ENCODE results near the gene TAGLN. TPM values are rescaled to one million over a fixed set of nuclear protein-coding genes. Genes with fewer than 3 reads are reported as not detected.
A peak's percentile ranks its signal among the peaks of the same experiment; 100 is the strongest.

Gene TAGLN
- total and polyA plus RNA-seq, 2 experiments from 2014 or later: 82.5 to 1,052 TPM

DNA sequence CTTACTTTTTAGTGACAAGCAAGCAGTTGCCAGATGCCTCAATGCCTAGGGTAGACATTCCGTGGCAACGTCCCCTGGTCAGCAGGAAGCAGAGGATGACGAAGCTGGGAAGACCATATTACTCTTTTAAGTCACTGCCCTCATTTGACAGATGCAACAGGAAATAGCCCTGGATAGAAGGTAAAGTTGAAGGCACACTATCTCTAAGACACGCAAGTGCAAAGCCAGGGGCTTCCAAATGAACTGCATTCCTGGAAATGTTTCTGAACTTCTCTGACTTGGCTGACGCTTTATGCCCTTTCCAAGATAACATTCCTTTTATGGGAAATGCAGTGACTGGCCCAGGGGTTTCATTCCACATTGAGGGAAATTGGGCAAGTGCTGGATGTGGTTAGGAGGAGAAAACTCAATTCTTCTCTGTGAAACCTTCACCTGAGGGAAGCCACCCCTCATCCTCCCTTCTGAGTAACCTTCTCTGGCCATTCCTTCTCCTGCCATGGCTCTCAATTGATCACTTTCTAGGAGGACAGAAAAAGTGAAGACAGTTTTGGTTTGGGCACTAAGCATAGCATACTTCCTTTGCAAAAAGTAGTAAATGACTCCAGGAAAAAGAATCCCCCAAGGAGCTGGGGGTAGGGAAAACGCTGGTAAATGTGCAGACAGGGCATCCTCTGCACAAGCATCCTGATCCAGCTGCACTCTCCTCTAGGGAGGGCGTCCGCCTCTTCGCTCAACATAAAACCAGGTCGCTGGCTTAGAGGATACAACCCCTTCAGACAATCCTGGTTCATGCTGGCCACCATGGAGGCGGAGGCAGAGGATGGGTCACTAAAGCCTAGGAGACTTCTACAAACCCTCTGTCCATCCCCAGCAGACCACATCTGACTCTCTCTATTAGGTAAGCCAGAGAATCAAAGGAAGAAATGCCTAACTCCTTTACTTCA is 18.2 kb downstream of the TAGLN start:
- DNase-seq (ENCODE audit: low read depth in 1 of 2, low spot score in 1 of 2): peak in 1 of 2 donors; percentile 98
- no peaks in the 10 kb centered on the region for H3K27me3 ChIP-seq
- H3K4me3 ChIP-seq: no peak overlapping the region
- H3K27ac ChIP-seq: no peak overlapping the region
- H3K36me3 ChIP-seq: peaks cover 8% of the 10 kb centered on the region
- H3K4me1 ChIP-seq (ENCODE audit: low read depth): peaks cover 20% of the 10 kb centered on the region
- no peaks in the 10 kb centered on the region for H3K9me3 ChIP-seq (ENCODE audit: low read depth)
- TF ChIP-seq, protein P1, sequence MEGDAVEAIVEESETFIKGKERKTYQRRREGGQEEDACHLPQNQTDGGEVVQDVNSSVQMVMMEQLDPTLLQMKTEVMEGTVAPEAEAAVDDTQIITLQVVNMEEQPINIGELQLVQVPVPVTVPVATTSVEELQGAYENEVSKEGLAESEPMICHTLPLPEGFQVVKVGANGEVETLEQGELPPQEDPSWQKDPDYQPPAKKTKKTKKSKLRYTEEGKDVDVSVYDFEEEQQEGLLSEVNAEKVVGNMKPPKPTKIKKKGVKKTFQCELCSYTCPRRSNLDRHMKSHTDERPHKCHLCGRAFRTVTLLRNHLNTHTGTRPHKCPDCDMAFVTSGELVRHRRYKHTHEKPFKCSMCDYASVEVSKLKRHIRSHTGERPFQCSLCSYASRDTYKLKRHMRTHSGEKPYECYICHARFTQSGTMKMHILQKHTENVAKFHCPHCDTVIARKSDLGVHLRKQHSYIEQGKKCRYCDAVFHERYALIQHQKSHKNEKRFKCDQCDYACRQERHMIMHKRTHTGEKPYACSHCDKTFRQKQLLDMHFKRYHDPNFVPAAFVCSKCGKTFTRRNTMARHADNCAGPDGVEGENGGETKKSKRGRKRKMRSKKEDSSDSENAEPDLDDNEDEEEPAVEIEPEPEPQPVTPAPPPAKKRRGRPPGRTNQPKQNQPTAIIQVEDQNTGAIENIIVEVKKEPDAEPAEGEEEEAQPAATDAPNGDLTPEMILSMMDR (IDR thresholded peaks at IDR 0.05; ENCODE audit: low read depth, low read length): no peak

DNA sequence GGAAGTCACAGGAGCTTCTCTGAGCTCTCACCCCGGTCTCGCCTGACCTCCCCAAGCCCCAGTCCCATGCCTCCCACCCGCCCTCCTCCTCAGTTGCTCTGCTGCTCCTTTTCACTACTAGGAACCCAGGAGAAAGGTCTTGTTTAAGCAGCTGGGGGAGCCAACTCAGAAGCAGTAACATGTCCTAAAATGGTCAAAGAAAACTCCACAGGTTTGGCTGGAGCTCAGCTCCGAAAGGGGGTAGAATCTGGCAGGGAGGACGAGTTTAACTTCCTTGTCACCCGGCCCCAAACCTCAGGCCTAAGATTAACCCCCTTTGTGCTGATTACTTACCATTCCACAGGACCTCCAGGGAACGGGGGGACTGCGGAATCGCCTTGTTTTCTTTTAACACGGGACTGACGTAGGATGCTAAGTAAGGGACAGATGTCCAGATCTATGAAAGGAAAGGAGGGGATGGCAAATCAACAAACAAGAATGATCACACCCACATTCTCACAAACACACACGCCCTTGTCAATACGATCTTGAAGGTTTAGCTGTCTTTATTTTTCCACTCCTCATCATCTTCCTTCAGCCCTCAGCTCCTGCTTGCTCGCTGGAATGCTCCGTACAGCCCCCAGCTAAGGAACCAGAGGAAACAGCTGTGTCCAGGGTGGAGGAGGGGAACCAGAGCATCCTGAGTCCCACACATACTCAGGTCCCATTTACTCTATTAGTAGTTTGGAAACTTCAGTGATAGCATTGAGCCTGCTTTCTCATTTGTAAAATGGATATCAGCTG is 19.2 kb downstream of the TAGLN start:
- peak in 1 of 2 donors; percentile 97 for DNase-seq (ENCODE audit: low read depth in 1 of 2, low spot score in 1 of 2)
- Histone ChIP-seq H3K4me1 (ENCODE audit: low read depth) (peaks cover 20% of the 10 kb centered on the region), H3K36me3 (peaks cover 8% of the 10 kb centered on the region), H3K9me3 (ENCODE audit: low read depth) (no peaks in the 10 kb centered on the region), H3K4me3 (no peak overlapping the region), H3K27ac (no peak overlapping the region), H3K27me3 (no peaks in the 10 kb centered on the region)
- TF ChIP-seq, protein P1 (IDR thresholded peaks at IDR 0.05; ENCODE audit: low read depth, low read length): no peak

DNA sequence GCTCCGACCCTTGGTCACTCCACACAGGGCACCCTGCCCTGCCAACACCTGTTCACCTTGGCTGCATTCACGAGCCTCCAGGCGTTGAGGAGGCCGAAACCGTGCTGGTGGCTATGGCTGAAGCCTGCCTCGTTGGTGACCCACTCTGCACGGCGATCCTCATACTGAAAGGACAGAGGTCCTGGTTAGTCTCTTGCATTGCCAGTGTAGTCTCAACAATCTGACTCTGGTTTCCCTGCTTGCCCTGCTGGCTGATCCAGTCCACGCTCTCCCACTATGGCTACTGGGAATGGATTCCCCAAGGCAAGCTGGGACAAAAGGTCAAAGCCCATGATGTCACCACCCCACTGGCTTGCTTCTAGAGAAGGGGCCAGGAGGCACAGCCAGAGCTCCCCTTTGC is 19.8 kb downstream of the TAGLN start:
- Histone ChIP-seq H3K4me1 (ENCODE audit: low read depth) (peaks cover 20% of the 10 kb centered on the region), H3K9me3 (ENCODE audit: low read depth) (no peaks in the 10 kb centered on the region), H3K27ac (no peak overlapping the region), H3K4me3 (no peak overlapping the region), H3K27me3 (no peaks in the 10 kb centered on the region), H3K36me3 (peaks cover 8% of the 10 kb centered on the region)
- DNase-seq (ENCODE audit: low read depth in 1 of 2, low spot score in 1 of 2): no peak
- TF ChIP-seq, protein P1 (IDR thresholded peaks at IDR 0.05; ENCODE audit: low read depth, low read length): no peak

DNA sequence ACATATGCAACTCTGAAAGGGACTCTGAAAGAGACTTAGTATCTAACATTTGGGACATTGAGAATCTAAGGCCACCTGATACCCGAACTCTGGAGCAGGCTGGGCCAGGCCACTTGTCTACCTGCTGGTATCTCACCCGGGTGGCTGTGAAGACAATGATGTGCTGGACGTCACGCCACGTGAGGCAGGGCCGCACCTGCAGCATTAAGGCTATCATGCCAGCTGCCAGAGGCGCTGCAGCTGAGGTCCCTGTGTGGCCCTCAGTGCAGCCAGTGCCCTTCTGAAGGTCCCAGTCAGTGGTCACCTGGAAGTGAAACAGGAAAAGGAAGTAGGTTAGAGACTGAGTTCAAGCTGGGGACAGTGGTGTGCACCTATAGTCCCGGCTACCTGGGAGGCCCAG is 20.3 kb downstream of the TAGLN start:
- H3K4me3 ChIP-seq: no peak overlapping the region
- no peaks in the 10 kb centered on the region for H3K9me3 ChIP-seq (ENCODE audit: low read depth)
- TF ChIP-seq, protein P1 (IDR thresholded peaks at IDR 0.05; ENCODE audit: low read depth, low read length): no peak
- no peak for DNase-seq (ENCODE audit: low read depth in 1 of 2, low spot score in 1 of 2)
- H3K27ac ChIP-seq: no peak overlapping the region
- H3K36me3 ChIP-seq: peaks cover 8% of the 10 kb centered on the region
- H3K27me3 ChIP-seq: no peaks in the 10 kb centered on the region
- peaks cover 23% of the 10 kb centered on the region for H3K4me1 ChIP-seq (ENCODE audit: low read depth)

DNA sequence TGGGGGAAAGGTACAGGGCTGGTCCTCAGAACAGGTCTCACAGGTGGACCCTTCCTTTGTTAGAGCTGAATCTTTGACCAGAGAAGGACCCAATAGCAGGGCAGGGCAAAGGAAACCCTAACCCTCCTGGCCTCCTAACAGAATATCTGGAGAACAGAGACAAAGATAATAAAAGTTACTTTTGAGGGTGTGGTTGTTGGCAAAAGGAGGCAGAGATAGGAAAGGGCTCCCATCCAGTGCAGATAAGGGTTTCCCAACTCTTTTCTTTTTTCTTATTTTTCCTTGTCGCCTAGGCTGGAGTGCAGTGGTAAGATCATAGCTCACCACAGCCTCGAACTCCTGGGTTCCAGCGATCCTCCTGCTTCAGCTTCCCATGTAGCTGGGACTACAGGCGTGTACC is 20.8 kb downstream of the TAGLN start:
- H3K4me3 ChIP-seq: no peak overlapping the region
- peaks cover 8% of the 10 kb centered on the region for H3K36me3 ChIP-seq
- TF ChIP-seq, protein P1 (IDR thresholded peaks at IDR 0.05; ENCODE audit: low read depth, low read length): no peak
- no peaks in the 10 kb centered on the region for H3K9me3 ChIP-seq (ENCODE audit: low read depth)
- no peaks in the 10 kb centered on the region for H3K27me3 ChIP-seq
- no peak overlapping the region for H3K27ac ChIP-seq
- H3K4me1 ChIP-seq (ENCODE audit: low read depth): peaks cover 27% of the 10 kb centered on the region
- no peak for DNase-seq (ENCODE audit: low read depth in 1 of 2, low spot score in 1 of 2)
